Loucy (cell line): ENCODE results near the gene ANKRD13B.

Source experiments
- H2AFZ ChIP-seq: fragments of 200-600 bp; sonication (generic); 2 replicates; pipeline ENCODE4 v1.6.0; 2016; ENCODE audit warnings: antibody characterized with exemption, mild to moderate bottlenecking, low read length, moderate library complexity
- H3F3A ChIP-seq: fragments of 200-600 bp; 2 replicates; pipeline ENCODE4 v1.6.0; 2016; ENCODE audit warnings: antibody characterized with exemption, low read depth, mild to moderate bottlenecking
- H3K27me3 ChIP-seq: fragments of 200-600 bp; sonication (generic); 2 replicates; pipeline ENCODE4 v1.6.1; 2014; ENCODE audit warnings: low read length, mild to moderate bottlenecking; ENCODE audit not compliant: insufficient read depth, poor library complexity, severe bottlenecking
- H3K36me3 ChIP-seq: fragments of 200-600 bp; sonication (generic); 2 replicates; pipeline ENCODE4 v1.6.1; 2016; ENCODE audit warnings: low read length; ENCODE audit not compliant: insufficient read depth
- H3K4me1 ChIP-seq: fragments of 200-600 bp; sonication (generic); 2 replicates; pipeline ENCODE4 v1.5.1; 2014; ENCODE audit warnings: low read length, mild to moderate bottlenecking; ENCODE audit not compliant: insufficient read depth, poor library complexity, severe bottlenecking
- H3K4me2 ChIP-seq: fragments of 200-600 bp; sonication (generic); 2 replicates; pipeline ENCODE4 v1.6.0; 2014; ENCODE audit warnings: antibody characterized with exemption, low read length, low read depth, mild to moderate bottlenecking; ENCODE audit not compliant: poor library complexity, severe bottlenecking
- H3K4me3 ChIP-seq: fragments of 200-600 bp; sonication (generic); 2 replicates; pipeline ENCODE4 v1.5.1; 2014; ENCODE audit warnings: low read length, mild to moderate bottlenecking, mixed read lengths; ENCODE audit not compliant: poor library complexity, severe bottlenecking
- H3K79me2 ChIP-seq: fragments of 200-600 bp; sonication (generic); 2 replicates; pipeline ENCODE4 v1.6.1; 2014; ENCODE audit warnings: low read length; ENCODE audit not compliant: insufficient read depth
- H3K9ac ChIP-seq: fragments of 200-600 bp; sonication (generic); 2 replicates; pipeline ENCODE4 v1.6.0; 2014; ENCODE audit warnings: mild to moderate bottlenecking, low read depth, low read length, moderate library complexity; ENCODE audit not compliant: poor library complexity, severe bottlenecking
- H3K9me2 ChIP-seq: fragments of 200-600 bp; sonication (generic); replicated peaks from 2 replicates; pipeline ENCODE4 v1.6.1; 2016; ENCODE audit warnings: low read depth, low read length, mixed read lengths
- H3K9me3 ChIP-seq: fragments of 200-600 bp; sonication (generic); 2 replicates; pipeline ENCODE4 v1.6.1; 2014; ENCODE audit warnings: mild to moderate bottlenecking, antibody characterized with exemption, low read length, low read depth; ENCODE audit not compliant: insufficient read depth
- H4K20me1 ChIP-seq: fragments of 200-600 bp; sonication (generic); 2 replicates; pipeline ENCODE4 v1.6.0; 2014; ENCODE audit warnings: antibody characterized with exemption, low read length, mild to moderate bottlenecking; ENCODE audit not compliant: insufficient read depth, poor library complexity, severe bottlenecking
- CTCF ChIP-seq: fragments of 200-600 bp; sonication (generic); conservative IDR thresholded peaks from 2 replicates; pipeline ENCODE4 v1.5.1; 2014; ENCODE audit warnings: mild to moderate bottlenecking, antibody characterized with exemption, low read length
- EZH2phosphoT487 ChIP-seq: fragments of 200-600 bp; IDR thresholded peaks from 2 replicates; pipeline ENCODE4 v1.6.1; 2018; ENCODE audit warnings: antibody characterized with exemption, mild to moderate bottlenecking, moderate library complexity, borderline replicate concordance

Gene ANKRD13B

GRCh38 chr17:29612094-29612403, 19.1 kb downstream of the ANKRD13B start:
- no peaks in the 10 kb centered on the region for H3K79me2 ChIP-seq
- no peak overlapping the region for H3K4me3 ChIP-seq
- H3K4me2 ChIP-seq = no peak overlapping the region
- no peak overlapping the region for H3K9ac ChIP-seq
- no peaks in the 10 kb centered on the region for H3K36me3 ChIP-seq
- H3K27me3 ChIP-seq = no peaks in the 10 kb centered on the region
- H3K9me2 ChIP-seq = no peaks in the 10 kb centered on the region
- H3K9me3 ChIP-seq = no peaks in the 10 kb centered on the region
- TF ChIP-seq EZH2phosphoT487 (no peak), CTCF (no peak)
- no peaks in the 10 kb centered on the region for H3F3A ChIP-seq
- H4K20me1 ChIP-seq = no peaks in the 10 kb centered on the region
- H3K4me1 ChIP-seq = no peaks in the 10 kb centered on the region
- no peak overlapping the region for H2AFZ ChIP-seq

DNA sequence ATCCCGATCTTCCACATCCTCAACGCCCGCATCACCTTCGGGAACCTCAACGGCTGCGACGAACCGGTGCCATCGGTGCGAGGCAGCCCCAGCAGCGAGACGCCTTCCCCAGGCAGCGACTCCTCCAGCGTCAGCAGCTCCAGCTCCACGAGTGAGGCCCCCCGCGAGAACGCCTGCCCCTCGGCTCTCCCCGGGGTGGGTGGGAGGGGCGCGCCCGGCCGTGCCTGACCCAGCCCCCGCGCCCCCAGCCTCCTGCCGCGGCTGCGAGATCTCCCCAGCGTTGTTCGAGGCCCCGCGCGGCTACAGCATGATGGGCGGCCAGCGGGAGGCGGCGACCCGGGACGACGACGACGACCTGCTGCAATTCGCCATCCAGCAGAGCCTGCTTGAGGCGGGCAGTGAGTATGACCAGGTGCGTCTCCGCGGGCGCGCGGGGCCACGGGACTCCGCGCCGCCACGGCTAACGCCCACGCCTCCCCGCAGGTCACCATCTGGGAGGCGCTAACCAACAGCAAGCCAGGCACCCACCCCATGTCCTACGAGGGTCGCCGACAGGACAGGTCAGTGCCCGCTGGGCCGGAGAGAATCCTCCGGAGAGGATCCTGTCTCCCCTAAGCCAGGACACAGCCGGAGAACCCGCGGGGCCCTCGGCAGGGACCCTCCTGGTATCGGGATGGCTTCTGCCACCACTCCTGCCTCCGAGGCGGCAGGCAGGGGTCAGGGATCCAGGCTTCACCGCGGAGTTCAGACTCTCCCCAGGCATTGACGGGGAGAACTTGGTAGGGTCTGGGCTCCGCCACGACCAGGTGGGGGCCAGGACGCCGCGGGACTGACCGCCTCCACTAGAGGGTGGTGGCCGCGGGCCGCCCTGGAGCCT, 19.7 kb downstream of the ANKRD13B start:
- H4K20me1 ChIP-seq = no peaks in the 10 kb centered on the region

DNA sequence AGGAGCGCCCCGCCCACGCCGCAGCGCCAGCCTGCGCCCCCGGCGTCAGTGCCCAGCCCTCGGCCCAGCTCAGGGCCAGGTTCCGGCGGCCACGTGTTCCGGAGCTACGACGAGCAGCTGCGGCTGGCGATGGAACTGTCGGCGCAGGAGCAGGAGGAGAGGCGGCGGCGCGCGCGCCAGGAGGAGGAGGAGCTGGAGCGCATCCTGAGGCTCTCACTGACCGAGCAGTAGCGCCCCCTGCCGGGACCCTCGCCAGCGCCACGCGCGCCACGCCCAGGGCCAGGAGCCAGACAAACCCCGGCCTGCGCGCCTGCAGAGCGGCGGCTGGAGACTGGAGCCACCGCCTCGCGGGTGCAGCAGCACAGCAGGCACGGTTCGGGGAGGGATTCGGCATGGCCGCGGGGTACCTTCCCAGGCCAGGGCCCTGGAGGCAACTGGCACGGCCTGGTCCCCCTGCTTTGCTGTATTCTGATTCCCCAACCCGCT, 20.5 kb downstream of the ANKRD13B start:
- no peak overlapping the region for H2AFZ ChIP-seq
- peaks cover 7% of the 10 kb centered on the region for H3K4me1 ChIP-seq
- H3K9ac ChIP-seq = no peak overlapping the region
- no peaks in the 10 kb centered on the region for H3K36me3 ChIP-seq
- TF ChIP-seq CTCF (no peak), EZH2phosphoT487 (no peak)
- H3F3A ChIP-seq = no peaks in the 10 kb centered on the region
- no peaks in the 10 kb centered on the region for H3K79me2 ChIP-seq
- no peaks in the 10 kb centered on the region for H3K9me3 ChIP-seq
- H3K27me3 ChIP-seq = no peaks in the 10 kb centered on the region
- no peak overlapping the region for H3K4me2 ChIP-seq
- no peaks in the 10 kb centered on the region for H4K20me1 ChIP-seq
- H3K4me3 ChIP-seq = no peak overlapping the region
- no peaks in the 10 kb centered on the region for H3K9me2 ChIP-seq

More for the DNA sequence above, 19.7 kb downstream of the ANKRD13B start:
- no peaks in the 10 kb centered on the region for H3K79me2 ChIP-seq
- no peak overlapping the region for H3K4me2 ChIP-seq
- peaks cover 5% of the 10 kb centered on the region for H3K4me1 ChIP-seq
- H3F3A ChIP-seq = no peaks in the 10 kb centered on the region
- no peaks in the 10 kb centered on the region for H3K36me3 ChIP-seq
- H3K9ac ChIP-seq = no peak overlapping the region
- no peak for TF ChIP-seq CTCF
- no peak for TF ChIP-seq EZH2phosphoT487
- H3K9me3 ChIP-seq = no peaks in the 10 kb centered on the region
- H3K9me2 ChIP-seq = no peaks in the 10 kb centered on the region
- H2AFZ ChIP-seq = no peak overlapping the region
- H3K4me3 ChIP-seq = no peak overlapping the region
- no peaks in the 10 kb centered on the region for H3K27me3 ChIP-seq
